GM23338 (cell line): ENCODE results near the gene STIM2.

Experiments
- CREB1 ChIP-seq: fragments of 250-450 bp; sonication (Bioruptor Pico); IDR thresholded peaks from 2 replicates; pipeline ENCODE4 v1.5.0; 2020; ENCODE audit warnings: low read depth, mild to moderate bottlenecking, moderate library complexity
- EZH2 ChIP-seq: fragments of 200-600 bp; sonication (generic); IDR thresholded peaks from one replicate; pipeline ENCODE4 v1.8.0; 2017; ENCODE audit warnings: antibody characterized with exemption, mild to moderate bottlenecking, low read depth; ENCODE audit not compliant: unreplicated experiment
- EZH2phosphoT487 ChIP-seq: fragments of 200-600 bp; sonication (generic); IDR thresholded peaks from one replicate; pipeline ENCODE4 v1.8.1; 2018; ENCODE audit warnings: antibody characterized with exemption; ENCODE audit not compliant: unreplicated experiment
- JUNB ChIP-seq: IDR thresholded peaks from one replicate; pipeline ENCODE4 v1.6.1; 2016; ENCODE audit warnings: antibody characterized with exemption; ENCODE audit not compliant: unreplicated experiment
- NANOG ChIP-seq: IDR thresholded peaks from 2 replicates; pipeline ENCODE4 v1.6.1; 2016; ENCODE audit warnings: antibody characterized with exemption, borderline replicate concordance
- TF ChIP-seq, protein P1 (sequence below), 2 experiments: fragments of 200-600 bp in 1 of 2; sonication (generic) in 1 of 2; conservative IDR thresholded peaks; 2 replicates each; pipeline versions ENCODE4 v1.5.1 to v1.6.1; 2016 to 2017; ENCODE audit warnings: antibody characterized with exemption in 2 of 2, low read depth in 2 of 2, mild to moderate bottlenecking in 2 of 2, moderate library complexity in 1 of 2
- TF ChIP-seq, protein P2 (sequence below): IDR thresholded peaks from one replicate; pipeline ENCODE4 v1.6.1; 2018; ENCODE audit warnings: antibody characterized with exemption; ENCODE audit not compliant: unreplicated experiment

DNA sequence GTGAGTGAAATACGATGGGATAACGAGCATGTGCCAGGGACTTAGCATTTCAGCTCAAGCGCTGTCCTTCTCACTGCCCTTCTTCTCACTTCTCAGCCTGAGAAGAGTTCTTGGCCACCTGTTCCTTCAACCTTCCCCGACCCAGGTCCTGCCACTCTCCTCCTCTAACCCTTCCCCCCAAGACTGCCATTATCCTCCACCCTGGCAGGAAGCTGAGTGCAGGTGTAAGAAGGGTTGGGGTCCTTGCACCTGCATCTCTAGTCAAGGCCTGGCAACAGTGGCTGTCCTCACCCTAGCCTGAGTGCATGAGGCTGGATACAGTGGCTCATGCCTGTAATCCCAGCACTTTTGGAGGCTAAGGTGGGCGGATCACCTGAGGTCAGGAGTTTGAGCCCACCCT is 19.9 kb upstream of the STIM2 start:
- TF ChIP-seq, protein P1, sequence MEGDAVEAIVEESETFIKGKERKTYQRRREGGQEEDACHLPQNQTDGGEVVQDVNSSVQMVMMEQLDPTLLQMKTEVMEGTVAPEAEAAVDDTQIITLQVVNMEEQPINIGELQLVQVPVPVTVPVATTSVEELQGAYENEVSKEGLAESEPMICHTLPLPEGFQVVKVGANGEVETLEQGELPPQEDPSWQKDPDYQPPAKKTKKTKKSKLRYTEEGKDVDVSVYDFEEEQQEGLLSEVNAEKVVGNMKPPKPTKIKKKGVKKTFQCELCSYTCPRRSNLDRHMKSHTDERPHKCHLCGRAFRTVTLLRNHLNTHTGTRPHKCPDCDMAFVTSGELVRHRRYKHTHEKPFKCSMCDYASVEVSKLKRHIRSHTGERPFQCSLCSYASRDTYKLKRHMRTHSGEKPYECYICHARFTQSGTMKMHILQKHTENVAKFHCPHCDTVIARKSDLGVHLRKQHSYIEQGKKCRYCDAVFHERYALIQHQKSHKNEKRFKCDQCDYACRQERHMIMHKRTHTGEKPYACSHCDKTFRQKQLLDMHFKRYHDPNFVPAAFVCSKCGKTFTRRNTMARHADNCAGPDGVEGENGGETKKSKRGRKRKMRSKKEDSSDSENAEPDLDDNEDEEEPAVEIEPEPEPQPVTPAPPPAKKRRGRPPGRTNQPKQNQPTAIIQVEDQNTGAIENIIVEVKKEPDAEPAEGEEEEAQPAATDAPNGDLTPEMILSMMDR (conservative IDR thresholded peaks at IDR 0.05; ENCODE audit: low read depth in 2 of 2) = no peak
- no peak for TF ChIP-seq EZH2
- TF ChIP-seq CREB1 (CRISPR knock-in tag) = no peak
- TF ChIP-seq EZH2phosphoT487 = no peak
- TF ChIP-seq, protein P2, sequence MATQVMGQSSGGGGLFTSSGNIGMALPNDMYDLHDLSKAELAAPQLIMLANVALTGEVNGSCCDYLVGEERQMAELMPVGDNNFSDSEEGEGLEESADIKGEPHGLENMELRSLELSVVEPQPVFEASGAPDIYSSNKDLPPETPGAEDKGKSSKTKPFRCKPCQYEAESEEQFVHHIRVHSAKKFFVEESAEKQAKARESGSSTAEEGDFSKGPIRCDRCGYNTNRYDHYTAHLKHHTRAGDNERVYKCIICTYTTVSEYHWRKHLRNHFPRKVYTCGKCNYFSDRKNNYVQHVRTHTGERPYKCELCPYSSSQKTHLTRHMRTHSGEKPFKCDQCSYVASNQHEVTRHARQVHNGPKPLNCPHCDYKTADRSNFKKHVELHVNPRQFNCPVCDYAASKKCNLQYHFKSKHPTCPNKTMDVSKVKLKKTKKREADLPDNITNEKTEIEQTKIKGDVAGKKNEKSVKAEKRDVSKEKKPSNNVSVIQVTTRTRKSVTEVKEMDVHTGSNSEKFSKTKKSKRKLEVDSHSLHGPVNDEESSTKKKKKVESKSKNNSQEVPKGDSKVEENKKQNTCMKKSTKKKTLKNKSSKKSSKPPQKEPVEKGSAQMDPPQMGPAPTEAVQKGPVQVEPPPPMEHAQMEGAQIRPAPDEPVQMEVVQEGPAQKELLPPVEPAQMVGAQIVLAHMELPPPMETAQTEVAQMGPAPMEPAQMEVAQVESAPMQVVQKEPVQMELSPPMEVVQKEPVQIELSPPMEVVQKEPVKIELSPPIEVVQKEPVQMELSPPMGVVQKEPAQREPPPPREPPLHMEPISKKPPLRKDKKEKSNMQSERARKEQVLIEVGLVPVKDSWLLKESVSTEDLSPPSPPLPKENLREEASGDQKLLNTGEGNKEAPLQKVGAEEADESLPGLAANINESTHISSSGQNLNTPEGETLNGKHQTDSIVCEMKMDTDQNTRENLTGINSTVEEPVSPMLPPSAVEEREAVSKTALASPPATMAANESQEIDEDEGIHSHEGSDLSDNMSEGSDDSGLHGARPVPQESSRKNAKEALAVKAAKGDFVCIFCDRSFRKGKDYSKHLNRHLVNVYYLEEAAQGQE = no peak
- no peak for TF ChIP-seq NANOG
- no peak for TF ChIP-seq JUNB
